Ovary (tissue), 9 donors: ENCODE data around the gene BRINP3. TPM values are rescaled to one million over a fixed set of nuclear protein-coding genes. Genes with fewer than 3 reads are reported as not detected.

Experiments used
- DNase-seq, 5 donors: peaks; one replicate each; pipeline ENCODE4 v3.0.0-alpha.2; 2019 to 2020
- H3K27ac ChIP-seq, 2 donors: fragments of 200-600 bp; one replicate each; pipeline versions ENCODE4 v1.5.1 to v1.8.0; 2019 to 2022
- H3K27me3 ChIP-seq: fragments of 200-600 bp; one replicate; pipeline ENCODE4 v1.8.0; 2022
- H3K36me3 ChIP-seq: fragments of 200-600 bp; sonication (generic); one replicate; pipeline ENCODE4 v1.5.1; 2019
- H3K4me1 ChIP-seq: one replicate; pipeline ENCODE4 v1.8.1; 2013; ENCODE audit warnings: mild to moderate bottlenecking, moderate library complexity; ENCODE audit not compliant: insufficient read depth
- H3K4me3 ChIP-seq: fragments of 200-600 bp; sonication (generic); one replicate; pipeline ENCODE4 v1.5.1; 2017
- H3K9me3 ChIP-seq, 2 donors: fragments of 200-600 bp in 1 of 2; sonication (generic) in 1 of 2; one replicate each; pipeline versions ENCODE4 v1.5.1 to v1.8.1; 2013 to 2019; ENCODE audit warnings: mild to moderate bottlenecking in 1 of 2, moderate library complexity in 1 of 2
- CTCF ChIP-seq, 3 donors: fragments of 450-650 bp in 2 of 3; fragments of 200-600 bp in 1 of 3; IDR thresholded peaks; one replicate each; pipeline versions ENCODE4 v1.5.1 to v1.8.0; 2016 to 2022; ENCODE audit warnings: antibody characterized with exemption in 3 of 3, mild to moderate bottlenecking in 1 of 3
- EP300 ChIP-seq: sonication (generic); formaldehyde crosslinking; IDR thresholded peaks from one replicate; pipeline ENCODE4 v1.6.1; 2017; ENCODE audit warnings: antibody characterized with exemption
- POLR2A ChIP-seq: fragments of 450-650 bp; IDR thresholded peaks from one replicate; pipeline ENCODE4 v1.6.1; 2017; ENCODE audit warnings: antibody characterized with exemption, mild to moderate bottlenecking, moderate library complexity
- WGBS, 3 donors: extraction: QIAGEN DNeasy Blood & Tissue Kit in 1 of 3; methylation state at CpG; one replicate each; pipeline versions ENCODE4 v1.1.5 to v1.1.7; 2013 to 2017; 5-methylcytosine and 5-hydroxymethylcytosine counted together
- intact Hi-C, 4 donors: fragments of 100-400 bp; cut with DNase I; formaldehyde crosslinking; loops; one replicate each; pipeline versions ENCODE4 v1.11.0 to v1.15.1; 2022 to 2023
- polyA plus RNA-seq, 2 donors: library from polyadenylated mRNA; stranded (reverse); fragments of 200-250 nt in 1 of 2; fragments of 350-450 nt in 1 of 2; fragmentation: Illumina TruSeq in 1 of 2; extraction: RNeasy Lipid Tissue Mini Kit (QIAGEN cat#74804) in 1 of 2; gene quantifications; one replicate each; pipeline ENCODE4 v1.2.3, GENCODE V29; 2013 to 2014
- total RNA-seq, 7 donors: library from RNA; depleted of rRNA in 2 of 7; stranded (reverse); fragments of >200 nt in 2 of 7; fragmentation: NEBNext Ultra II Directional in 3 of 7; extraction: Animal tissue kit (Norgen Biotek cat#: 25700) in 3 of 7; gene quantifications; one replicate each; pipeline versions ENCODE4 v1.1.0 to v1.2.4, GENCODE V29; 2016 to 2023
- donor health status: DM: no; HTN: no; CAD: no; lungs with moderate emphysema.
- donor health status: DM: no; HTN: no; CAD: no.
- donor health status: Bipolar disorder and iron deficiency.
- donor health status: DM: yes; HTN: yes; CAD: no.
- donor health status: DM: no; HTN: no; CAD: no.
- donor health status: DM: yes; HTN: yes; CAD: no.

BRINP3 gene
- total and polyA plus RNA-seq, 9 donors = 0.08 to 0.52 (median 0.23) TPM; not detected in 5

- intact Hi-C loops = no loop called here
- Histone ChIP-seq H3K4me3 (no peak overlapping the region), H3K36me3 (no peaks in the 10 kb centered on the region), H3K27ac (no peak overlapping the region), H3K27me3 (no peaks in the 10 kb centered on the region), H3K4me1 (no peaks in the 10 kb centered on the region), H3K9me3 (no peaks in the 10 kb centered on the region)
- 35 to 54% (median 41%) methylated on average over 2 of the region's 2 CpGs for WGBS, 3 donors
- DNase-seq = no peak
- TF ChIP-seq CTCF (IDR thresholded peaks at IDR 0.05) (no peak), EP300 (no peak), POLR2A (no peak)
Observed at GRCh38 chr1:190429932-190430331, 47.7 kb downstream of the BRINP3 start.

- DNase-seq = no peak
- Histone ChIP-seq H3K27ac (no peak overlapping the region), H3K4me3 (no peak overlapping the region), H3K4me1 (no peaks in the 10 kb centered on the region), H3K27me3 (no peaks in the 10 kb centered on the region), H3K36me3 (no peaks in the 10 kb centered on the region), H3K9me3 (no peaks in the 10 kb centered on the region)
- intact Hi-C loops = no loop called here
- TF ChIP-seq POLR2A (no peak), EP300 (no peak), CTCF (IDR thresholded peaks at IDR 0.05) (no peak)
Observed at GRCh38 chr1:190429141-190429540, 48.5 kb downstream of the BRINP3 start.

- Histone ChIP-seq H3K9me3 (no peaks in the 10 kb centered on the region), H3K27ac (no peak overlapping the region)
Observed at GRCh38 chr1:190416239-190416638, 61.4 kb downstream of the BRINP3 start.

GRCh38 chr1:190413142-190413541 is 64.5 kb downstream of the BRINP3 start:
- no peak overlapping the region for H3K4me3 ChIP-seq
- 92 to 93% (median 92%) methylated on average over 3 of the region's 3 CpGs for WGBS, 3 donors
- H3K9me3 ChIP-seq = no peaks in the 10 kb centered on the region
- no peaks in the 10 kb centered on the region for H3K36me3 ChIP-seq
- no peak overlapping the region for H3K27ac ChIP-seq
- H3K4me1 ChIP-seq = no peaks in the 10 kb centered on the region
- no peak for DNase-seq
- TF ChIP-seq EP300 (no peak), CTCF (IDR thresholded peaks at IDR 0.05) (no peak), POLR2A (no peak)
- intact Hi-C loops = no loop called here
- no peaks in the 10 kb centered on the region for H3K27me3 ChIP-seq

More at GRCh38 chr1:190416239-190416638, 61.4 kb downstream of the BRINP3 start:
- H3K27me3 ChIP-seq = no peaks in the 10 kb centered on the region
- H3K36me3 ChIP-seq = no peaks in the 10 kb centered on the region
- WGBS, 3 donors = 68 to 97% (median 88%) methylated on average over 1 of the region's 1 CpG
- H3K4me1 ChIP-seq = no peaks in the 10 kb centered on the region
- intact Hi-C loops = no loop called here
- no peak overlapping the region for H3K4me3 ChIP-seq
- no peak for DNase-seq
- no peak for TF ChIP-seq POLR2A
- no peak for TF ChIP-seq CTCF (IDR thresholded peaks at IDR 0.05)
- TF ChIP-seq EP300 = no peak

GRCh38 chr1:190403402-190403801 is 74.3 kb downstream of the BRINP3 start:
- H3K9me3 ChIP-seq = no peaks in the 10 kb centered on the region
- intact Hi-C loops = no loop called here
- H3K4me1 ChIP-seq = no peaks in the 10 kb centered on the region
- TF ChIP-seq POLR2A = no peak
- no peak for TF ChIP-seq EP300
- TF ChIP-seq CTCF (IDR thresholded peaks at IDR 0.05) = no peak
- H3K27ac ChIP-seq = no peak overlapping the region
- H3K36me3 ChIP-seq = no peaks in the 10 kb centered on the region
- no peak overlapping the region for H3K4me3 ChIP-seq
- no peaks in the 10 kb centered on the region for H3K27me3 ChIP-seq
- no peak for DNase-seq
- WGBS, 3 donors = 83 to 86% (median 83%) methylated on average over 3 of the region's 3 CpGs
